ENCODE results near the gene ERCC6L2.

Gene ERCC6L2

GRCh38 chr9:95991326-95991725 is 115.8 kb downstream of the ERCC6L2 start:
- no peak for DNase-seq (ENCODE audit: low read depth)
- no peak overlapping the region for H3K4me3 ChIP-seq (ENCODE audit: low read depth, low read length)
- in situ Hi-C loops (cut with HindIII; ENCODE audit: low sequenced_read_pairs): no loop called here
- no peak for TF ChIP-seq CTCF (IDR thresholded peaks at IDR 0.05; ENCODE audit: low read depth, low read length, missing control alignments)

GRCh38 chr9:95992536-95992935 is 117.0 kb downstream of the ERCC6L2 start:
- no peak for DNase-seq (ENCODE audit: low read depth)
- H3K4me3 ChIP-seq (ENCODE audit: low read depth, low read length): no peak overlapping the region
- in situ Hi-C loops (cut with HindIII; ENCODE audit: low sequenced_read_pairs): no loop called here
- TF ChIP-seq CTCF (IDR thresholded peaks at IDR 0.05; ENCODE audit: low read depth, low read length, missing control alignments): no peak

- in situ Hi-C loops (cut with HindIII; ENCODE audit: low sequenced_read_pairs): no loop called here
- no peak overlapping the region for H3K4me3 ChIP-seq (ENCODE audit: low read depth, low read length)
- no peak for TF ChIP-seq CTCF (IDR thresholded peaks at IDR 0.05; ENCODE audit: low read depth, low read length, missing control alignments)
- DNase-seq (ENCODE audit: low read depth): no peak
Measured at GRCh38 chr9:95993337-95993736, 117.8 kb downstream of the ERCC6L2 start.

- no peak overlapping the region for H3K4me3 ChIP-seq (ENCODE audit: low read depth, low read length)
- DNase-seq (ENCODE audit: low read depth): no peak
- no peak for TF ChIP-seq CTCF (IDR thresholded peaks at IDR 0.05; ENCODE audit: low read depth, low read length, missing control alignments)
- in situ Hi-C loops (cut with HindIII; ENCODE audit: low sequenced_read_pairs): no loop called here
Measured at GRCh38 chr9:95999390-95999789, 123.9 kb downstream of the ERCC6L2 start.

GRCh38 chr9:96004379-96004778 is 128.9 kb downstream of the ERCC6L2 start:
- no peak for TF ChIP-seq CTCF (IDR thresholded peaks at IDR 0.05; ENCODE audit: low read depth, low read length, missing control alignments)
- in situ Hi-C loops (cut with HindIII; ENCODE audit: low sequenced_read_pairs): no loop called here
- no peak for DNase-seq (ENCODE audit: low read depth)
- H3K4me3 ChIP-seq (ENCODE audit: low read depth, low read length): no peak overlapping the region

- in situ Hi-C loops (cut with HindIII; ENCODE audit: low sequenced_read_pairs): no loop called here
- TF ChIP-seq CTCF (IDR thresholded peaks at IDR 0.05; ENCODE audit: low read depth, low read length, missing control alignments): no peak
- no peak for DNase-seq (ENCODE audit: low read depth)
Measured at GRCh38 chr9:96006296-96006879, 130.9 kb downstream of the ERCC6L2 start.

More at GRCh38 chr9:96006296-96006879, 130.9 kb downstream of the ERCC6L2 start:
- no peak overlapping the region for H3K4me3 ChIP-seq (ENCODE audit: low read depth, low read length)

Data from astrocyte of the cerebellum (primary cell).